Thyroid gland (tissue), 4 donors: Measurements from ENCODE around the gene SSTR5. TPM values are rescaled to one million over a fixed set of nuclear protein-coding genes. Genes with fewer than 3 reads are reported as not detected.

ENCODE experiments used
- DNase-seq, 2 donors: peaks; one replicate each; pipeline ENCODE4 v3.0.0-alpha.2; 2019
- H3K27ac ChIP-seq, 3 donors: fragments of 200-600 bp; sonication (generic); 1 replicate in 2 of 3; 2 replicates in 1 of 3; pipeline ENCODE4 v1.5.1; 2016 to 2019; ENCODE audit warnings: mild to moderate bottlenecking in 1 of 3, moderate library complexity in 1 of 3
- H3K27me3 ChIP-seq: fragments of 200-600 bp; sonication (generic); one replicate; pipeline ENCODE4 v1.5.1; 2019
- H3K36me3 ChIP-seq, 2 donors: fragments of 200-600 bp; sonication (generic); one replicate each; pipeline ENCODE4 v1.5.1; 2016 to 2019
- H3K4me1 ChIP-seq, 2 donors: fragments of 200-600 bp; sonication (generic); one replicate each; pipeline ENCODE4 v1.5.1; 2017 to 2019
- H3K4me3 ChIP-seq, 3 donors: fragments of 200-600 bp; sonication (generic); replicated peaks in 1 of 3; 1 replicate in 2 of 3; 2 replicates in 1 of 3; pipeline ENCODE4 v1.5.1; 2016; ENCODE audit warnings: mild to moderate bottlenecking in 1 of 3
- H3K9me3 ChIP-seq: fragments of 200-600 bp; sonication (generic); one replicate; pipeline ENCODE4 v1.5.1; 2017
- CTCF ChIP-seq, 6 experiments: fragments of 200-600 bp in 3 of 6; fragments of 450-650 bp in 3 of 6; sonication (generic) in 3 of 6; IDR thresholded peaks; one replicate each; pipeline ENCODE4 v1.5.1; 2016 to 2019; ENCODE audit warnings: antibody characterized with exemption in 6 of 6, mild to moderate bottlenecking in 2 of 6, inconsistent platforms in 1 of 6, moderate library complexity in 1 of 6
- POLR2A ChIP-seq, 2 donors: fragments of 450-650 bp; IDR thresholded peaks; one replicate each; pipeline ENCODE4 v1.6.1; 2017; ENCODE audit warnings: antibody characterized with exemption in 2 of 2, mild to moderate bottlenecking in 2 of 2, moderate library complexity in 1 of 2
- WGBS, 2 donors: methylation state at CpG; one replicate each; pipeline ENCODE4 v1.1.5; 2017; 5-methylcytosine and 5-hydroxymethylcytosine counted together
- intact Hi-C: fragments of 100-400 bp; cut with DNase I; formaldehyde crosslinking; loops from one replicate; pipeline ENCODE4 v1.15.1; 2023
- total RNA-seq, 4 donors: library from RNA; depleted of rRNA; stranded (reverse); fragments of >200 nt; gene quantifications; one replicate each; pipeline ENCODE4 v1.2.3, GENCODE V29; 2016

SSTR5 gene
- total RNA-seq, 4 donors from 2014 or later = not detected

DNA sequence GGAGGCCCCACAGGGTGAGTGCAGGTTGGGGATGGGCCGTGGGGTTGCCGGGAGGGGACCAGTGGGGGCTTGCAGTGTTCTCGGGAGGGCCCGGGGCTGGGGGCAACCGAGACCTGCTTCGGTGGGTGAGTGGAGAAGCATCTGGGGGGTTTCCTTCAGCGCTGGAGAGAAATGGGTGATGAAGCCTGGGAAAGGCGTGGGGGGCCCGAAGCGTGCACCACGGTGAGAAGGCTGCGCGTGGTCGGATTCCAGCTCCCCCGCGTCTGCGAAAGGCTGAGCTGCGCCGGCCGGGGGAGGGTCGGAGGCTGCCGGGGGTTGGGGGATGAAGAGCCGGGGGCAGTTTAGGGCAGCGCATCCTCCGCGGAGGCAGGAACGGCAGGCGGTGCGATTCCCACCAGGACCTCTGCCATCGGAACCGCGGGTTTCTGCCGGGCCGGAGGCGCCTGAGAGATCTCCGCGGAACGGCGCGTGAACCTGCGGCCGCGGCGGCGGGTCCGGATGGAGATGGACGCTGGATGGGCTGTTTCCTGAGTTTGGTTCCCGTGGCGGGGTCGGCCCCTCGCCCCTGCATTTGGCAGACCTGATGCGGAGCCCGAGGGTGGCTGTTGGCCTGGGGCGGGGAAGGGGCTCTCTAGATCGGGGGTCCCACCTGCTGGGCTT is 6.9 kb upstream of the SSTR5 start:
- H3K27ac ChIP-seq = no peak overlapping the region
- no peak for DNase-seq
- no peaks in the 10 kb centered on the region for H3K4me1 ChIP-seq
- no peak overlapping the region for H3K4me3 ChIP-seq
- H3K27me3 ChIP-seq = peaks cover 3% of the 10 kb centered on the region
- 43 to 52% methylated on average over 12 to 21 of the region's 55 CpGs for WGBS, 2 donors
- intact Hi-C loops = no loop called here
- no peak for TF ChIP-seq POLR2A (IDR thresholded peaks at IDR 0.05)
- TF ChIP-seq CTCF (IDR thresholded peaks at IDR 0.05) = no peak
- no peaks in the 10 kb centered on the region for H3K9me3 ChIP-seq
- no peaks in the 10 kb centered on the region for H3K36me3 ChIP-seq

DNA sequence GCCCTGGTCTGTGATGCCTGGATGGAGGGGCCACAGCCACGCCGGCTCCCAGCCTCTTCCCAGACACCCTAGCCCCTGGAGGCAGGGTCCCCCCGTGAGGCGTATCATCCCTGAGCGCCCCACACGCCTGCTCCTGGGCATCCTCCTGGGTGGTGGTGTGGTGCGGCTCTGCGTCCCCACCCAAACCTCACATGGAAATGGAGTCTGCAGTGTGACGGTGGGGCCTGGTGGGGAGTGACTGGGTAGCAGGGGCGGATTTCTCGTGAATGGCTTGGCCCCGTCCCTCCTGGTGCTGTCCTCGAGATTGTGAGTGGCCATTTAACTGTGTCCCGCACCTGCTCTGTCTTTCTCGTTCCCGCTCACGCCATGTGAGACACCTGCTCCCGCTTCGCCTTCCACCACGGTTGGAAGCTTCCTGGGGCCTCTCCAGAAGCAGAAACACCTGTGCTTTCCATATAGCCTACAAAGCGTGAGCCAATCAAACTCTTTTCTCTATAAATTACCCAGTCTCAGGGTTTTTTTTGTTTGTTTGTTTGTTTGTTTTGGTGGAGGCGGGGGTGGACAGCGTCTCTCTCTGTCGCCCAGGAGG is 5.9 kb upstream of the SSTR5 start:
- Histone ChIP-seq H3K4me1 (no peaks in the 10 kb centered on the region), H3K27ac (no peak overlapping the region), H3K4me3 (no peak overlapping the region), H3K9me3 (no peaks in the 10 kb centered on the region), H3K27me3 (peaks cover 13% of the 10 kb centered on the region), H3K36me3 (no peaks in the 10 kb centered on the region)
- intact Hi-C loops = no loop called here
- 56 to 61% methylated on average over 20 to 23 of the region's 24 CpGs for WGBS, 2 donors
- TF ChIP-seq CTCF (IDR thresholded peaks at IDR 0.05) (no peak), POLR2A (IDR thresholded peaks at IDR 0.05) (no peak)
- DNase-seq = no peak

DNA sequence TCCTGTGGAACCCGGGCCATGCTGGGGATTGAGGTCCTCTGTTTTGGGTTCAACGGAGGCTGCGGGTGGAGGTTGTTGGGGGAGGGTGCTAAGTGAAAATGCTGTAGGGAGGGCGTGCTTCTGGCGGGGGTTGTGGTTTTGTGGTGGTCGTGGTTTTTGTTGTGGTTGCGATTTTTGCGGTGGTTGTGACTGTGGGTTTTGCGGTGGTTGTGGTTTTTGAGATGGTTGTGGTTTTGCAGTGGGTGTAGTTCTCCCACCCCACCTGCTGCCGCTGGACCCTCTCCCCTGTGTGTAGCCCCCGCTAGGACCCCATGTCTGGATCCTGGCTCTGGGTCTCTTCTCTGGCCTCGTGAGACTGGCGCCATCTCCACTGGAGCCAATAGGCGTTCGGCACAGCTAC is 4.9 kb upstream of the SSTR5 start:
- Histone ChIP-seq H3K27me3 (peaks cover 17% of the 10 kb centered on the region), H3K9me3 (no peaks in the 10 kb centered on the region)

DNA sequence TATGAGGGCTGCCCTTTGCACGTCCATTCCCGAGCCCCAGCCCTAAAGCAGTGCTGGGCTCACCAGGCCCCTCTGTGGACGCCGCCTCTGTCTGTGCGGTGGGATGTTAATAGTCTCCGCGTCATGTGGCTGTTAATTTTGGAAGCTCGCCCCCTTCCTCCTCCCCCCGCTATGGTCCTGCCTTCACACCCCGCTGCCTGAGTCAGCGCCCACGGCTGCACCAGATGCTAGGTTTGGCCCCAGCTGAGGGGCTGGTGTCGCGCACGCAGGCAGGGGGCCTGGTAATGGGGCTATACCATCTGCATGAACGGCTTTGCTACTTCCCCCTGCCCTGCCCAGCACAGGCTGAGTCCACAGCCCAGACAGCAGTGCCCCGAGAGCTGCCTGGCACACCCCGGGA is 4.1 kb upstream of the SSTR5 start:
- Histone ChIP-seq H3K27ac (no peak overlapping the region), H3K27me3 (peaks cover 20% of the 10 kb centered on the region), H3K4me1 (no peaks in the 10 kb centered on the region), H3K36me3 (no peaks in the 10 kb centered on the region), H3K4me3 (no peak overlapping the region), H3K9me3 (no peaks in the 10 kb centered on the region)
- TF ChIP-seq CTCF (IDR thresholded peaks at IDR 0.05) = no peak
- TF ChIP-seq POLR2A (IDR thresholded peaks at IDR 0.05) = no peak
- no peak for DNase-seq
- intact Hi-C loops = no loop called here
- 74 to 91% methylated on average over 12 to 18 of the region's 18 CpGs for WGBS, 2 donors

More for the DNA sequence above, 4.9 kb upstream of the SSTR5 start:
- no peak overlapping the region for H3K27ac ChIP-seq
- no peak overlapping the region for H3K4me3 ChIP-seq
- DNase-seq = no peak
- WGBS, 2 donors = 62 to 68% methylated on average over 12 to 15 of the region's 15 CpGs
- TF ChIP-seq POLR2A (IDR thresholded peaks at IDR 0.05) = no peak
- no peak for TF ChIP-seq CTCF (IDR thresholded peaks at IDR 0.05)
- no peaks in the 10 kb centered on the region for H3K4me1 ChIP-seq
- no peaks in the 10 kb centered on the region for H3K36me3 ChIP-seq
- intact Hi-C loops = no loop called here

- Histone ChIP-seq H3K36me3 (no peaks in the 10 kb centered on the region), H3K9me3 (no peaks in the 10 kb centered on the region), H3K27ac (no peak overlapping the region), H3K4me1 (no peaks in the 10 kb centered on the region), H3K4me3 (no peak overlapping the region), H3K27me3 (peaks cover 20% of the 10 kb centered on the region)
- intact Hi-C loops = no loop called here
- no peak for DNase-seq
- TF ChIP-seq POLR2A (IDR thresholded peaks at IDR 0.05) (no peak), CTCF (IDR thresholded peaks at IDR 0.05) (no peak)
- WGBS, 2 donors = 71 to 100% methylated on average over 1 of the region's 7 CpGs
Measured at GRCh38 chr16:1069154-1069553, 3.4 kb upstream of the SSTR5 start.
